Parathyroid adenoma (tissue), 2 donors: ENCODE measurements around the gene AP5B1.
"Not testable (repeated sequence)": the region's sequence is repeated elsewhere in the genome, so short reads cannot be mapped to it uniquely, and the experiment has no call there.

Source experiments
- H2AFZ ChIP-seq: fragments of 300-600 bp; sonication (generic); one replicate; pipeline ENCODE4 v1.7.0; 2017; ENCODE audit warnings: antibody characterized with exemption, mild to moderate bottlenecking
- H3K27ac ChIP-seq: fragments of 300-600 bp; sonication (generic); one replicate; pipeline ENCODE4 v1.7.0; 2017
- H3K27me3 ChIP-seq: fragments of 300-600 bp; sonication (generic); one replicate; pipeline ENCODE4 v1.7.0; 2017; ENCODE audit warnings: low read length; ENCODE audit not compliant: control insufficient read depth, insufficient read depth
- H3K36me3 ChIP-seq: fragments of 300-600 bp; sonication (generic); one replicate; pipeline ENCODE4 v1.7.0; 2017; ENCODE audit warnings: low read length; ENCODE audit not compliant: control insufficient read depth, insufficient read depth
- H3K4me1 ChIP-seq: fragments of 300-600 bp; sonication (generic); one replicate; pipeline ENCODE4 v1.7.0; 2017; ENCODE audit warnings: control low read depth
- H3K4me2 ChIP-seq: fragments of 300-600 bp; sonication (generic); one replicate; pipeline ENCODE4 v1.7.0; 2017; ENCODE audit warnings: low read length
- H3K4me3 ChIP-seq: fragments of 300-600 bp; sonication (generic); one replicate; pipeline ENCODE4 v1.7.0; 2017; ENCODE audit warnings: low read depth, low read length
- H3K79me2 ChIP-seq: fragments of 300-600 bp; sonication (generic); one replicate; pipeline ENCODE4 v1.7.0; 2017; ENCODE audit warnings: control low read depth
- H3K9ac ChIP-seq: fragments of 300-600 bp; sonication (generic); one replicate; pipeline ENCODE4 v1.7.0; 2017; ENCODE audit warnings: mild to moderate bottlenecking
- H3K9me3 ChIP-seq: fragments of 300-600 bp; sonication (generic); one replicate; pipeline ENCODE4 v1.7.0; 2017; ENCODE audit warnings: low read length; ENCODE audit not compliant: control insufficient read depth
- TF ChIP-seq, protein P1 (sequence below): fragments of 300-600 bp; sonication (generic); IDR thresholded peaks from one replicate; pipeline ENCODE4 v1.7.0; 2017; ENCODE audit warnings: antibody characterized with exemption, mild to moderate bottlenecking
- donor health status: primary hyperparathyroidism.

AP5B1 gene

DNA sequence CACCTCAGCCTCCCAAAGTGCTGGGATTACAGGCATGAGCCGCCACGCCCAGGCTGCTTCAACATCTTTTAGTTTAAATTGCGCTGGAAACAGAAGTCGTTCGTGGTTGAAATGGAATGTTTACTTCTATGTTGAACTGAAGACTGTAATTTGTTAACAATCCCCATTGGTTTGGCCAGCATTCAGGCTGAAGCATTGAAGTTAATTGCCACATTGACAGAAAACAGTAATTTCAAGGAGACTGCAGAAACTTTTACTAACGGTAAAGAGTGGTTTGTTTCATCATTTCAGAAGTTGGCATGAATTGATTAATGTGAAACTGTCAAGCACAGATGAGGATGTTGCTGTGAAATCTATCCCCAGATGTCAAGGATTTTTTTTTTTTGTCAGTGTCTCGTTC, 14.2 kb downstream of the AP5B1 start:
- Histone ChIP-seq H3K9ac (no peak overlapping the region), H2AFZ (no peak overlapping the region), H3K9me3 (no peaks in the 10 kb centered on the region), H3K27ac (no peak overlapping the region), H3K36me3 (no peaks in the 10 kb centered on the region), H3K4me3 (no peak overlapping the region), H3K4me1 (no peaks in the 10 kb centered on the region), H3K79me2 (no peaks in the 10 kb centered on the region), H3K4me2 (no peak overlapping the region), H3K27me3 (no peaks in the 10 kb centered on the region)
- TF ChIP-seq, protein P1, sequence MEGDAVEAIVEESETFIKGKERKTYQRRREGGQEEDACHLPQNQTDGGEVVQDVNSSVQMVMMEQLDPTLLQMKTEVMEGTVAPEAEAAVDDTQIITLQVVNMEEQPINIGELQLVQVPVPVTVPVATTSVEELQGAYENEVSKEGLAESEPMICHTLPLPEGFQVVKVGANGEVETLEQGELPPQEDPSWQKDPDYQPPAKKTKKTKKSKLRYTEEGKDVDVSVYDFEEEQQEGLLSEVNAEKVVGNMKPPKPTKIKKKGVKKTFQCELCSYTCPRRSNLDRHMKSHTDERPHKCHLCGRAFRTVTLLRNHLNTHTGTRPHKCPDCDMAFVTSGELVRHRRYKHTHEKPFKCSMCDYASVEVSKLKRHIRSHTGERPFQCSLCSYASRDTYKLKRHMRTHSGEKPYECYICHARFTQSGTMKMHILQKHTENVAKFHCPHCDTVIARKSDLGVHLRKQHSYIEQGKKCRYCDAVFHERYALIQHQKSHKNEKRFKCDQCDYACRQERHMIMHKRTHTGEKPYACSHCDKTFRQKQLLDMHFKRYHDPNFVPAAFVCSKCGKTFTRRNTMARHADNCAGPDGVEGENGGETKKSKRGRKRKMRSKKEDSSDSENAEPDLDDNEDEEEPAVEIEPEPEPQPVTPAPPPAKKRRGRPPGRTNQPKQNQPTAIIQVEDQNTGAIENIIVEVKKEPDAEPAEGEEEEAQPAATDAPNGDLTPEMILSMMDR, result no peak

DNA sequence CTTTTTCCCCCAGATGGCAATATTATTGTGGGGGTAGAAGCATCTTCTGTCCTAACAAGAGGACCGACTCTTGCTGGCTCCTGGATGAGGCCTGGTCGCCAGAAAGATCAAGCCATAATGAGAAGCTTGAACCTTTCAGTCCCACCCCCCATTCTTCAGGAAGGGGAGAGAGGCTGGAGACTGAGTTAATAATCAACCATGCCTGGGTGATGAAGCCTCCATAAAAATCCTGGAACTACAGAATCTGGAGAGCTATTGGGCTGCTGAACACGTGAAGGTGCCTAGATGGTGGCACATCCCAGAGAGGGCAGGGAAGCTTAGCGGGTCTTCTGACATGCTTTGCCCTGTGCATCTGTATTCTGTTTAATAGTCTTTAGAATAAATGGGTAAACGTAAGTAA, 16.3 kb downstream of the AP5B1 start:
- Histone ChIP-seq H3K27me3 (no peaks in the 10 kb centered on the region), H3K4me2 (no peak overlapping the region), H3K4me1 (no peaks in the 10 kb centered on the region), H3K4me3 (no peak overlapping the region), H3K9me3 (no peaks in the 10 kb centered on the region), H3K9ac (no peak overlapping the region), H3K36me3 (no peaks in the 10 kb centered on the region), H3K27ac (no peak overlapping the region), H2AFZ (no peak overlapping the region), H3K79me2 (no peaks in the 10 kb centered on the region)
- TF ChIP-seq, protein P1, result no peak

DNA sequence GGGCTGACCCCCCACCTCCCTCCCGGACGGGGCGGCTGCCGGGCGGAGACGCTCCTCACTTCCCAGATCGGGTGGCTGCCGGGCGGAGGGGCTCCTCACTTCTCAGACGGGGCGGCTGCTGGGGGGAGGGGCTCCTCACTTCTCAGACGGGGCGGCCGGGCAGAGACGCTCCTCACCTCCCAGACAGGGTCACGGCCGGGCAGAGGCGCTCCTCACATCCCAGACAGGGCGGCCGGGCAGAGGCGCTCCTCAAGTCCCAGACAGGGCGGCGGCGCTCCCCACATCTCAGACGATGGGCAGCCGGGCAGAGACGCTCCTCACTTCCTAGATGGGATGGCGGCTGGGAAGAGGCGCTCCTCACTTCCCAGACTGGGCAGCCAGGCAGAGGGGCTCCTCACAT, 18.0 kb downstream of the AP5B1 start:
- H3K4me1 ChIP-seq, H3K4me2 ChIP-seq, H3K9ac ChIP-seq, H3K27ac ChIP-seq, H3K9me3 ChIP-seq, H3K36me3 ChIP-seq, H3K4me3 ChIP-seq, H3K27me3 ChIP-seq, H3K79me2 ChIP-seq, H2AFZ ChIP-seq: not testable (repeated sequence)

DNA sequence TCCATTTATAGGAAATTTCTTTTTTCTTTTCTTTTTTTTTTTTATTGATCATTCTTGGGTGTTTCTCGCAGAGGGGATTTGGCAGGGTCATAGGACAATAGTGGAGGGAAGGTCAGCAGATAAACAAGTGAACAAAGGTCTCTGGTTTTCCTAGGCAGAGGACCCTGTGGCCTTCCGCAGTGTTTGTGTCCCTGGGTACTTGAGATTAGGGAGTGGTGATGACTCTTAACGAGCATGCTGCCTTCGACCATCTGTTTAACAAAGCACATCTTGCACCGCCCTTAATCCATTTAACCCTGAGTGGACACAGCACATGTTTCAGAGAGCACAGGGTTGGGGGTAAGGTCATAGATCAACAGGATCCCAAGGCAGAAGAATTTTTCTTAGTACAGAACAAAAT, 18.6 kb downstream of the AP5B1 start:
- not testable (repeated sequence) for H3K4me2 ChIP-seq, H3K27me3 ChIP-seq, H2AFZ ChIP-seq, H3K9ac ChIP-seq, H3K36me3 ChIP-seq, H3K27ac ChIP-seq, H3K79me2 ChIP-seq, H3K4me3 ChIP-seq, H3K9me3 ChIP-seq, H3K4me1 ChIP-seq

DNA sequence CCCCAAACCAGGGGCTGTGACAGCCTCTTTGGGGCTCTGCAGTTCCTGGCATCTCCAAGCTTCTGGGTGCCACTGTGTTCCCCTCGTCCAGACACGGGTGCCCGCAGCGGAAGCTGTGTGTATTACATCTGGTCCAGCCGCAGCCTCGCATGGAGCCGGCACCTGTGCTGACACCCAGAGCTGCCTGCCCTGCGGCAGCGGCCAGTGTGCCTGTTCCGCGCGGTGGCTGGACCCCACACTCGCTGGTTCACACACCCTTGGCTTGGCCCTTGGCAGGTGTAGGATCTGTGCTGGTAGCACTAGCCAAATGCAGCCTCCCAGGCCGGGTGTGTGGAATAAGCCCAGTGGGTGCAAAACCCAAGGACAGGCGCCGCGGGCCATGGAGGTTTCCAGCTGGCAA, 35.7 kb downstream of the AP5B1 start:
- Histone ChIP-seq H3K36me3 (no peaks in the 10 kb centered on the region), H3K9ac (no peak overlapping the region), H3K27ac (no peak overlapping the region), H3K4me3 (no peak overlapping the region), H3K27me3 (no peaks in the 10 kb centered on the region), H3K4me1 (peaks cover 7% of the 10 kb centered on the region), H2AFZ (no peak overlapping the region), H3K4me2 (no peak overlapping the region), H3K9me3 (no peaks in the 10 kb centered on the region), H3K79me2 (no peaks in the 10 kb centered on the region)
- TF ChIP-seq, protein P1, result no peak

DNA sequence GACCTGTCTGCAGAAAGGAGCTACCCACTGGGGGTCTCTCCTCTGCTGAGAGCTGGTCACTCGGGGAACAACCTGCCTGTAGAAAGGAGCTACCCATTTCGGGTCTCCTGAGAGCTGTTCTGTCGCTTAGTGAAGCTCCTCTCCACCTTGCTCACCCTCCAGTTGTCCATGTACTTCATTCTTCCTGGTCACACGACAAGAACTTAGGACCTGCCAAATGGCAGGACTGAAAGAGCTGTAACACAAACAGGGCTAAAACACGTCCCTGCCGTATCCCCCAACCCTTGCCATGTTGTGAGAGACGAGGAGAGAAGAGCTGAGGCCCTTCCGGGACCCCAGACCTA, 36.1 kb downstream of the AP5B1 start:
- Histone ChIP-seq H3K79me2 (no peaks in the 10 kb centered on the region), H3K9me3 (no peaks in the 10 kb centered on the region), H3K4me3 (no peak overlapping the region), H2AFZ (no peak overlapping the region), H3K27ac (no peak overlapping the region), H3K27me3 (no peaks in the 10 kb centered on the region), H3K4me2 (no peak overlapping the region), H3K9ac (no peak overlapping the region), H3K36me3 (no peaks in the 10 kb centered on the region), H3K4me1 (peaks cover 7% of the 10 kb centered on the region)
- TF ChIP-seq, protein P1, result no peak
